ENCODE results near the gene TULP1. TPM values are rescaled to one million over a fixed set of nuclear protein-coding genes. Genes with fewer than 3 reads are reported as not detected.

Gene TULP1
- total and polyA plus RNA-seq, 2 of the 13 experiments (the other 11 are each of a cell fraction or from before 2014, with no cell fraction given): not detected

- TF ChIP-seq DNMT3B (CRISPR knock-in tag; conservative IDR thresholded peaks at IDR 0.05) (0 out of 2 replicates have a peak, but pooled peaks have one; percentile 58), ZNF75D (CRISPR knock-in tag; IDR thresholded peaks at IDR 0.05; ENCODE audit: borderline replicate concordance) (no peak), ZNF451 (CRISPR knock-in tag; IDR thresholded peaks at IDR 0.05) (no peak), E2F2 (CRISPR knock-in tag; IDR thresholded peaks at IDR 0.05; ENCODE audit: borderline replicate concordance) (no peak), ZFP36L1 (CRISPR knock-in tag; IDR thresholded peaks at IDR 0.05) (no peak), ZNF775 (CRISPR knock-in tag; IDR thresholded peaks at IDR 0.05; ENCODE audit: borderline replicate concordance) (no peak), TBX2 (CRISPR knock-in tag; IDR thresholded peaks at IDR 0.05; ENCODE audit: borderline replicate concordance) (no peak), THAP8 (CRISPR knock-in tag; IDR thresholded peaks at IDR 0.05; ENCODE audit: borderline replicate concordance) (no peak), IRX3 (CRISPR knock-in tag; IDR thresholded peaks at IDR 0.05; ENCODE audit: borderline replicate concordance, low read depth) (no peak), ATM (IDR thresholded peaks at IDR 0.05; ENCODE audit: borderline replicate concordance) (no peak), SNAPC4 (CRISPR knock-in tag; IDR thresholded peaks at IDR 0.05) (no peak), TFAP4 (IDR thresholded peaks at IDR 0.05; ENCODE audit: borderline replicate concordance, low read depth) (no peak), ZNF7 (CRISPR knock-in tag; IDR thresholded peaks at IDR 0.05) (no peak), IRF9 (CRISPR knock-in tag; IDR thresholded peaks at IDR 0.05; ENCODE audit: borderline replicate concordance) (no peak), ZNF234 (CRISPR knock-in tag; conservative IDR thresholded peaks at IDR 0.05) (no peak), ZNF225 (CRISPR knock-in tag; IDR thresholded peaks at IDR 0.05) (no peak), ZMAT3 (CRISPR knock-in tag; conservative IDR thresholded peaks at IDR 0.05) (no peak), SIX4 (CRISPR knock-in tag; IDR thresholded peaks at IDR 0.05) (no peak), NFATC3 (CRISPR knock-in tag; IDR thresholded peaks at IDR 0.05) (no peak)
Measured at GRCh38 chr6:35522660-35523658, 10.3 kb upstream of the TULP1 start (continued).
